Pancreas (tissue), 10 donors: ENCODE data around the gene IARS1. TPM values are rescaled to one million over a fixed set of nuclear protein-coding genes. Genes with fewer than 3 reads are reported as not detected.
A peak's percentile ranks its signal among the peaks of the same experiment; 100 is the strongest.

Source experiments
- ATAC-seq, 4 donors: fragments of 200-7000 bp; cut with Tn5 transposase; one replicate each; pipeline versions ENCODE4 v1.8.0 to v1.9.1; 2020; ENCODE audit warnings: mild to moderate bottlenecking in 4 of 4, moderate library complexity in 4 of 4
- DNase-seq, 6 donors: peaks; one replicate each; pipeline ENCODE4 v3.0.0-alpha.2; 2020
- FAIRE-seq: peaks from 2 replicates; lab custom pipeline; 2012; peaks lifted over from hg19 to GRCh38; lab: Jason Lieb, UNC
- H3K27ac ChIP-seq, 4 donors: fragments of 200-600 bp; sonication (generic); 1 replicate in 3 of 4; 2 replicates in 1 of 4; pipeline versions ENCODE4 v1.5.0 to v1.8.0; 2020
- H3K27me3 ChIP-seq, 4 donors: fragments of 200-600 bp; one replicate each; pipeline ENCODE4 v1.8.0; 2021
- H3K36me3 ChIP-seq, 3 donors: fragments of 200-600 bp; sonication (generic) in 1 of 3; one replicate each; pipeline versions ENCODE4 v1.5.0 to v1.8.0; 2020 to 2021
- H3K4me1 ChIP-seq, 3 donors: fragments of 200-600 bp; one replicate each; pipeline ENCODE4 v1.8.0; 2021
- H3K4me3 ChIP-seq, 4 donors: fragments of 200-600 bp; sonication (generic) in 2 of 4; one replicate each; pipeline versions ENCODE4 v1.5.0 to v1.8.0; 2020 to 2021
- H3K9me3 ChIP-seq, 4 donors: fragments of 200-600 bp; one replicate each; pipeline ENCODE4 v1.8.0; 2021
- CTCF ChIP-seq, 4 donors: fragments of 200-600 bp; sonication (generic) in 3 of 4; IDR thresholded peaks; one replicate each; pipeline versions ENCODE4 v1.5.0 to v1.8.0; 2021; ENCODE audit warnings: antibody characterized with exemption in 4 of 4
- WGBS, 2 donors: extraction: QIAGEN DNeasy Blood & Tissue Kit; methylation state at CpG; one replicate each; pipeline ENCODE4 v1.1.7; 2013; 5-methylcytosine and 5-hydroxymethylcytosine counted together
- intact Hi-C, 3 donors: fragments of 100-400 bp; cut with DNase I; formaldehyde crosslinking; loops; one replicate each; pipeline versions ENCODE4 v1.11.1 to v1.14.2; 2022
- microRNA-seq, 2 donors: library from miRNA; unstranded; fragments of <30 nt; microRNA quantifications; one replicate each; pipeline versions ENCODE4 to v1.1.0, GENCODE V29; 2019 to 2020
- polyA plus RNA-seq, 2 donors: library from polyadenylated mRNA; stranded (reverse); fragments of 200-250 nt; gene quantifications; one replicate each; pipeline ENCODE4 v1.2.3, GENCODE V29; 2013
- total RNA-seq, 6 donors: library from RNA; stranded (reverse); fragmentation: NEBNext Ultra II Directional in 4 of 6; extraction: Animal tissue kit (Norgen Biotek cat#: 25700) in 4 of 6; gene quantifications; one replicate each; pipeline versions ENCODE4 v1.2.1 to v1.2.4, GENCODE V29; 2021 to 2023
- donor health status: healthy with polysubstance abuse.
- donor health status: DM: no; HTN: no; CAD: no; lungs with moderate emphysema.
- donor health status: DM: no; HTN: no; CAD: no.
- donor health status: control.
- donor health status: control.
- donor health status: Bipolar disorder and iron deficiency.
- donor health status: DM: yes; HTN: yes; CAD: no.
- donor health status: DM: no; HTN: no; CAD: no.
- donor health status: DM: no; HTN: no; CAD: no.
- donor health status: DM: yes; HTN: yes; CAD: no.

Gene IARS1
- total and polyA plus RNA-seq, 8 donors: 16.8 to 89.3 (median 35.7) TPM

GRCh38 chr9:92245005-92245797 lies 48.3 kb downstream of the IARS1 start:
- DNase-seq (no peak), FAIRE-seq (no peak), ATAC-seq (peak in 2 of 4 donors; percentile 56 to 76)
- H3K36me3 ChIP-seq: peaks cover 0 to 85% (median 47%) of the 10 kb centered on the region in 3 donors
- peaks cover 0 to 8% (median 0%) of the 10 kb centered on the region in 3 donors for H3K4me1 ChIP-seq
- TF ChIP-seq CTCF (IDR thresholded peaks at IDR 0.05): no peak
- H3K4me3 ChIP-seq: no peak overlapping the region
- WGBS, 2 donors: 75 to 83% methylated on average over 7 of the region's 7 CpGs
- H3K27ac ChIP-seq: no peak overlapping the region
- no peaks in the 10 kb centered on the region for H3K9me3 ChIP-seq
- intact Hi-C loops: no loop called here
- no peaks in the 10 kb centered on the region for H3K27me3 ChIP-seq

Small RNA genes within 50 kb of the gene (microRNA-seq; reads per million reads assigned to microRNA genes)
- 0 to 2.3 reads per million in 2 donors for gene MIR3651

Other genes starting within 250 kb of the IARS1 start
- gene SPTLC1, start 178.3 kb downstream of the IARS1 start, total RNA-seq: 10 to 100 TPM; 20.9 to 36.0 (median 25.1) TPM
- gene SPTLC1, start 178.3 kb downstream of the IARS1 start, polyA plus RNA-seq: 10 to 100 TPM; 13.0 to 26.9 TPM
- gene NOL8, start 31.7 kb upstream of the IARS1 start, total RNA-seq: 10 to 100 TPM in 5 of 6 donors, 1 to 10 TPM in 1; 9.7 to 20.0 (median 13.3) TPM
- gene NOL8, start 31.7 kb upstream of the IARS1 start, polyA plus RNA-seq: 10 to 100 TPM; 15.5 to 20.6 TPM
- gene CENPP, start 32.3 kb upstream of the IARS1 start, total RNA-seq: 1 to 10 TPM; 1.0 to 2.7 (median 2.3) TPM
- 1 to 10 TPM in 1 of 2 donors, under 1 TPM in 1; 0.46 to 1.1 TPM for gene CENPP, start 32.3 kb upstream of the IARS1 start, polyA plus RNA-seq
- gene OGN, start 110.9 kb upstream of the IARS1 start, total RNA-seq: 1 to 10 TPM in 3 of 6 donors, under 1 TPM in 3; 0.28 to 5.8 (median 2.3) TPM
- gene OGN, start 110.9 kb upstream of the IARS1 start, polyA plus RNA-seq: 1 to 10 TPM; 1.3 to 1.4 TPM
- gene OMD, start 130.8 kb upstream of the IARS1 start, total RNA-seq: 1 to 10 TPM in 2 of 6 donors, under 1 TPM in 3, not detected in 1; 0.19 to 2.4 (median 0.95) TPM
- under 1 TPM; 0.38 to 0.52 TPM for gene OMD, start 130.8 kb upstream of the IARS1 start, polyA plus RNA-seq
- 10 to 100 TPM in 1 of 6 donors, 1 to 10 TPM in 3, under 1 TPM in 2; 0.51 to 16.5 (median 2.4) TPM for gene ASPN, start 188.8 kb upstream of the IARS1 start, total RNA-seq
- 1 to 10 TPM in 1 of 2 donors, under 1 TPM in 1; 0.53 to 2.3 TPM for gene ASPN, start 188.8 kb upstream of the IARS1 start, polyA plus RNA-seq
- 1 to 10 TPM in 4 of 6 donors, under 1 TPM in 2; 0.56 to 3.2 (median 1.8) TPM for gene ECM2, start 242.3 kb upstream of the IARS1 start, total RNA-seq
- 1 to 10 TPM in 1 of 2 donors, under 1 TPM in 1; 0.76 to 2.0 TPM for gene ECM2, start 242.3 kb upstream of the IARS1 start, polyA plus RNA-seq